GM18858 (cell line): Measurements from ENCODE around the gene CBLC.

ENCODE experiments used
- ATAC-seq: cut with Tn5 transposase; IDR thresholded peaks from one replicate; pipeline ENCODE4 v1.9.1; 2021; ENCODE audit not compliant: unreplicated experiment

Gene CBLC, protein sequence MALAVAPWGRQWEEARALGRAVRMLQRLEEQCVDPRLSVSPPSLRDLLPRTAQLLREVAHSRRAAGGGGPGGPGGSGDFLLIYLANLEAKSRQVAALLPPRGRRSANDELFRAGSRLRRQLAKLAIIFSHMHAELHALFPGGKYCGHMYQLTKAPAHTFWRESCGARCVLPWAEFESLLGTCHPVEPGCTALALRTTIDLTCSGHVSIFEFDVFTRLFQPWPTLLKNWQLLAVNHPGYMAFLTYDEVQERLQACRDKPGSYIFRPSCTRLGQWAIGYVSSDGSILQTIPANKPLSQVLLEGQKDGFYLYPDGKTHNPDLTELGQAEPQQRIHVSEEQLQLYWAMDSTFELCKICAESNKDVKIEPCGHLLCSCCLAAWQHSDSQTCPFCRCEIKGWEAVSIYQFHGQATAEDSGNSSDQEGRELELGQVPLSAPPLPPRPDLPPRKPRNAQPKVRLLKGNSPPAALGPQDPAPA

DNA sequence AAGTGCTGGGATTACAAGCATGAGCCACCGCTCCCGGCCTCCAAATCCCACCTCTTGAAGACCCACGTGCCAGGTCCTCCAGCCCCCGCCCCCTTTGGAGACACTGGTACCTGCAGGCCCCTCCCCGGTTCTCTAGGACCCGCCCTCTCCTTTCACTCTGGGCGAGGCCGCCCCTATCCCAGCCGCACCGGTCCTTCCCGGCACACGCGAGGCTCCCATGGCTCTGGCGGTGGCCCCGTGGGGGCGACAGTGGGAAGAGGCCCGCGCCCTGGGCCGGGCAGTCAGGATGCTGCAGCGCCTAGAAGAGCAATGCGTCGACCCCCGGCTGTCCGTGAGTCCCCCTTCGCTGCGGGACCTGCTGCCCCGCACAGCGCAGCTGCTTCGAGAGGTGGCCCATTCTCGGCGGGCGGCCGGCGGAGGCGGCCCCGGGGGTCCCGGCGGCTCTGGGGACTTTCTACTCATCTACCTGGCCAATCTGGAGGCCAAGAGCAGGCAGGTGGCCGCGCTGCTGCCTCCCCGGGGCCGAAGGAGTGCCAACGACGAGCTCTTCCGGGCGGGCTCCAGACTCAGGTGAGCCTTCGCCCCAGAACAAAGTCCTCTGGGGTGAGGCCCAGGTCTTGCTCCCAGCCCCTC, at the start of gene CBLC:
Gene CBLC (plus strand): TSS at position 176 of the 633 bp plus-strand sequence. CDS start 42 bp downstream, at position 218.
- ATAC-seq = no peak

DNA sequence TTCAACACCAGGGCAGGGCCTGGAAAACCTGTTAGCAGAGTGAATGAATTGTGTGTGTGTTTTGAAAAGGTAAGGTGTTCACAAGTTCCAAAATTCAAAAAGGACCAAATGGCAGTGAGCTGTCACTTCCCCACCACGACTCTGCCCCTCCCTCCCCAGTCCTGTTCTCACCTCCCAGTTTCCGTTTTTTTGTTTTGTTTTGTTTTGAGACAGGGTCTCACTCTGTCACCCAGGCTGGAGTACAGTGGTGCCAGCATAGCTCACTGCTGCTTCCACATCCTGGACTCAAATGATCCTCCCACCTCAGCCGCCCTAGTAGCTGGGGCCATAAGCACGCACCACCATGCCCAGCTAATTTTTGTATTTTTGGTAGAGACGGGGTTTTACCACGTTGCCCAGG, 49.5 kb upstream of the CBLC start:
- no peak for ATAC-seq

DNA sequence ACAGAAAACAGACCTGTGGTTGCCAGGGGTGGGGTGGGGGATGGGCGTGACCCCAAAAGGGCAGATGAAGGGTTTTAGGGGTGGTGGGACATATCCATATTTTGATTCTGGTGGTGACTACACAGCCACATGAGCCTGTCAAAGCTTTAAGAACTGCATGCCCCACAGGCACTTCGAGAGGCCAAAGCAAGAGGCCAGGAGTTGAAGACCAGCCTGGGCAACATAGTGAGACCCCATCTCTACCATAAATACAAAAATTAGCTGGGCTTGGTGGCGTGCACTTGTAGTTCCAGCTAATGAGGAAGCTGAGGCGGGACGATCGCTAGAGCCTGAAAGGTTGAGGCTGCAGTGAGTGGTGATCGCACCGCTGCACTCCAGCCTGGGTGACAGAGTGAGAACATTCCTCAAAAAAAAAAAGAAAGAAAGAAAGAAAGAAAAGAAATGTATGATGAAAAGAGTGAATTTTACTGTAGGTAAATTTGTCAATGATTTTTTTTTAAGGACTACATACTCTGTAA, 48.1 kb upstream of the CBLC start:
- no peak for ATAC-seq

DNA sequence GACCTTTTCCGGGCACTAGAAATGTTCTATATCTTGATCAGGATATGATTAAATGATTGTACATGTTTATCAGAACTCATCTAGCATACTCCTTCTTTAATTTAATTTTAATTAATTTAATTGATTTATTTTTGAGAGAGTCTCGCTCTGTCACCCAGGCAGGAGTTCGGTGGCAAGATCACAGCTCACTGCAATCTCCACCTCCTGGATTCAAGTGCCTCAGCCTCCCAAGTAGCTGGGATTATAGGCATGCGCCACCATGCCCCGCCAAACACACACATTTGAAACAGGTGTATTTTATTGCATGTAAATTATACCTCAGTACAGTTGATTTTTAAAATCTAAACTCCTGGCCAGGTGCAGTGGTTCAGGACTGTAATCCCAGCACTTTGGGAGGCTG, 46.6 kb upstream of the CBLC start:
- no peak for ATAC-seq

DNA sequence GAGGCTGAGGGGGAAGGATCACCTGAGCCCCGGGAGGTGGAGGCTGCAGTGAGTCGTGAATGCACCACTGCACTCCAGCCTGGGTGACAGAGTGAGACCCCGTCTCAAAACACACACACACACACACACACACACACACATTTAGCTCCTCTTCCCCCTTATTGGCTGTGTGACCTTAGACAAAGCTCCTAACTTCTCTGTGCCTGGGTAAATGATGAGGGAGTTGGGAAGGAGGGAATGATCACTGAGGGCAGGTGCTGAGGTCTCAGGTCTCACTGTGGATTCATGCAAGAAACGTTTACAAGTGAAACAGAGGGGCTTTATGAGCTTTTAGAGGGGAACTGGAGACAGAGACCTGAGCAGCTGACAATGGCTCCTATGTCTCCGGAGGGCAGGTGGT, 46.1 kb upstream of the CBLC start:
- ATAC-seq = no peak

DNA sequence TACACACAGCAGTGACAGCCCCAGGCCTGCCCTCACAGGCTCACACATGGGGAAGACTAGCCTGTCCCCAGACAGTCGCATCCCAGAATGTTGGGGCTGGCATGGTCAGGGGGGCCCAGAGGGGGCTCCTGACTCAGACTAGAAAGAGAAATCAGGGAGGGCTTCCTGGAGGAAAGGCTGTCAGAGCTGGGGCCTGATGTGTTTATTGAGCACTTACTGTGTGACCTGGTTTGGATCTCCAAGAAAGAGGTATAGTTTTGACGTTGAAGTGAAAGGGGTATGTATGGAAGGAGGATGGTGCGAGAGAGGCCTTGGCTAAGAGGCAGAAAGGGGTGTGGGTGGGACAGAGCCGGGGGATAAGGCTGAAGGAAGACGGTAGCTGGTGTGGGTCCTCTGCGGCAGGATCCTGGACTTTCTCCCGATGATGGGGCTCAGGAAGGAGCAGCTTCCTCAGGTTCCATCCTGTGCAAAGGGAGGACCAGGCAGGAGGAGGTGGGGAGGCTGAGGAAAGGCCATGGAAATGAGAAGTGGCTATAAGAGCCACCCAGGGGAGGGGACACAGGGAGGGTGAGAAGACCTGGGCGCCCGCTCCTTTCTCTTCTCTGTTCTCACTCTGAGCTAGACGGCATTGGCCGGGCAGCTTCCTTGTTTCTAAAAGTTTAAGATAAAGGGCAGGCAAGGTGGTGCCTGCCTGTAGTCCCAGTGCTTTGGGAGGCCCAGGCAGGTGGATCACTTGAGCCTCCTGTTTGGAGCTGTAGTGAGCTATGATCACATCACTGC, 45.3 kb upstream of the CBLC start:
- no peak for ATAC-seq

DNA sequence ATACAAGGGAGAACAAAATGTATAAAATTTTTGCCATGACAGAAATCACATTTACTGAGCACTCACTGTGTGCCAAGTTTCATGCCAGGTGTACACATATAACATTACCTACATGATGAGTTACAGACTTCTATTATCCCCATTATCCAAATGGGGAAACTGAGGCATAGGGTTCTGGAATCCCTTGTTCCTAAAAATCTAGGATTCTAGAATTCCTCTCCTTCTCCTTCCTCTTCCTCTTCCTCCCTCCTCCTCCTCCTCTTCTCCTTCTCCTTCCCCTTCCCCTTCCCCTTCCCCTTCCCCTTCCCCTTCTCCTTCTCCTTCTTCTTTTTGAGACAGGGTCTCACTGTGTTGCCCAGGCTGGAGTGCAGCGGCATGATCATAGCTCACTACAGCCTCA, 43.3 kb upstream of the CBLC start:
- no peak for ATAC-seq

DNA sequence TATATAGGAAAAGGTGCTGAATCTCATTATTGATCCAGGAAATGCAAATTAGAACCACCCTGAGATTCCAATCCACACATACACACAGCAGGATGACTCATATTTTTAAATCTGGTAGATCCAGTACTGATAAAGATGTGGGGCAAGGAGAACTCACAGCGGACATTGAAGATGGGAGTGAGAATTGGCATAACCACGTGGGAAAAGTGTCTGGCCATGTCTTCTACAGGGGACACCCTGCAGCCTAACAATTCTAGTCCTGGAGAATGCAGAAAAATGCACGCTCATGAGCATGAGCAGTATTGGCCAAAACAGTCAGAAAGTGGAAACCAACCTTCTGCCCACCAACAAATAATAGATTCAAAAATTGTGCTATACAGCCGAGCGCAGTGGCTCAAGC, 42.7 kb upstream of the CBLC start:
- ATAC-seq = no peak

DNA sequence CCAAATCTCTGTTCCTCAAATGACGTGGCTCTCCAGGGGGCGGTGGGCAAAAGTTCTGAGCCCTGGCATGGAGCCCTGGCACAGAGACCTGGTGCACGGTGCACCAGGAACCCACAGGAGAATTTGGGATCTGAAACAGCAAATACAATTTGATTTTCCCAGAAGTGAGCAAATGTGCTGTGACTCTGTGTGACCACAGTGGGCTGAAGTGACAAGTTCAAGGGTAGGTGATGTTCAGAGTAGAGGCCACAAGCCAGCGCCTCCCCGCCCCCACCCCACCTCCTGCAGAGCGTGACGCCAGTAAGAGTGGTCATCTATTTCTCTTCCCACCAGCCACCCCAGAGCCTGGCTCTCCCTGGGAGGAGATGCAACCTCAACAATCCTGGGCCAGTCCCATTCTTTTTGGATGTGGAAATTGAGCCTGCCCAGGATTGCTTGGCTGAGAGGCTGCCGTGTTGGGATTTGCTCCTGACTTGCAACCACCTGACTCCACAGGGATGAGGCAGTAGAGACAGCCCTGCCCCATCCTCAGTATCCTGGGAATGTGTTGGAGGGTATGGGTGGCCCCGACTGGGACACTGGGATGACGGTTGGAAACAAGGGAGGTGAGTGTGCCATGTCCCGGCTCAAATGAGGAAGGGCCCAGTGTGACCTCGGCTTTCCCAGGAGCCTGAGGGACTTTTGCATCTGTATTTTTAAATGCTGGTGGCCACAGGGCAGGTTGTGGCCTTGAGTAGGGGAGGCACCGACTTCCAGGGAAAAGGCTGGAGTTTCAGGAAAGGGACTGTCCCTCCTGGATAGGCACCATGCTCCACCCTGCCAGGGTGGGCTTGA, 40.2 kb upstream of the CBLC start:
- ATAC-seq = no peak

DNA sequence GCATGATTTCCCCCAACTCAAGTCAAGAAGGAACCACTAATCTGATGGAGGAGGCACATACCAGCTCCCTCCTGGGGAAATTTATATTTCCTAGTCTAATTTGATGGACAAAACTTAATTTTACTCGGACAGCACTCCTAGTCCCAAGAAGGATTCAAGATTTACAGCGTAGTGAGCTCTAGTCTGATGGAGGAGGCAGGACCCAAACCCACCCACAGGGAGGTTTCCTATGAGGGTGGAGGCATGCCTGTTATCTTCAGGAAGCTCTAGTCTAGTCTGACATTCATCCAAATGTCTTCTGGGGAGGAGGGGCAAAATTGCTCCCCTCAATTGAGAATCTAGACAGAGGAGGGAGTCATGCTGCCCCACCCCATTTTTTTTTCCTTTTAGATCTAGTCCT, 39.6 kb upstream of the CBLC start:
- ATAC-seq = no peak

DNA sequence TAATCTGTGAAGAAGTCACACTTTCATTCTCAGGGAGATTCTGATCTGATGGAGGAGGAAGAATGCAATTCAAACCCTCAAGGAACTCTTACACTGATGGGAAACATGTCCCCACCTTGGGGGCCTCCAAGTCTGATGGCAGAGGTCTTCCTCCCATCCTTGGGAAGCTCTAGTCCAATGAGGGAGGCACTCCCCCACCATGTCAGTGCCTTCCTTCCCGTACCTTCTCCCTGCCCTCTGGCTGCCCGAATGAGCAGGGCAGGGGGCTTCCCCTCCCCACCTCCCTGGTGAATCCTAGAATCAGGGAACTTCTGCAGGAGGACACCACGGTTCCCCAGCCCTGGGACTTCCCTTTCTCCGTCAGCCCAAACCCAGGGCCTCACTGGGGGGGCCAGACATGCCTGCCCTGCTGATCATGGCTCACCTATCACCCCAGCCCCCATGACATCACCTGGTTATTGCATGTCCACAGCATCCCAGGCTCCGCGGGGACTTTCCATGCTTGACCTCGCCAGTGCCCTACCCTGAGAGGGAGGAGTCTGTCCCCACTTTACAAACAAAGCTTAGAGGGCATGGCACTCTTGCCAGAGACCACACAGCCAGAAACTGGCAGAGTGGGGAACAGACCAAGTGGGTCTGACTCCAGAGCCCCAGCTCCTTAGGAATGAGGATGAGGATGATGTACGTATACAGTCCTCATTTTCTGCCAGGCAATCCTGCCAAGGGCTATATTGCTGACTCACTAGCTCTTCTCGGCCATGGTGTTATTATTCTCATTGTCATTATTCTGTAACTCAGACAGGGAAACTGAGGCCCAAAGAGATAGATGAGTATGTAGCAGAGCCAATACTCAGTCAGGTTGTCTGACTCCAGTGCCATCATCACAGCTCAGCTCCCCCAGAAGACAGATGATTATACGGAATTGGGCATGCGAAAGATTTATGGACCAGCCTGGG, 38.8 kb upstream of the CBLC start:
- ATAC-seq = no peak

DNA sequence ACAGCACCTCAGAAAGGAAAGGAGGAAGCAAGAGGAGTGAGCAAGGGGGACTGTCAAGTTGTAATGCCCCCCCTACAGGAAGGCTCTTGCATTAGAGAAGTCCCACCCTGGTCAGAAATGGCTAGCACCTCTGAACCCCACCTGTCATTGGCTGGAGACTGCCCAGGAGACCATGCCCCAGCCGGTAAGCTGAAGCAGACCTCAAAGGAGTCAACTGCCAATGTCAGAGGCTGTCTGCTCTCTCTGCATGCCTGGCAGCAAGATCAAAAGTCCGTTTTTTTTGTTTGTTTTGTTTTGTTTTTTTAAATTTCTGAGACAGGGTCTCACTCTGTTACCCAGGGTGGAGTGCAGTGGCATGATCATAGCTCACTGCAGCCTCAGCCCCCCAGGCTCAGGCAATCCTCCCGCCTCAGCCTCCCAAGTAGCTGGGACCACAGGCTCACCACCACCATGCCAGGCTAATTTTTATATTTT, 37.3 kb upstream of the CBLC start:
- ATAC-seq = no peak

DNA sequence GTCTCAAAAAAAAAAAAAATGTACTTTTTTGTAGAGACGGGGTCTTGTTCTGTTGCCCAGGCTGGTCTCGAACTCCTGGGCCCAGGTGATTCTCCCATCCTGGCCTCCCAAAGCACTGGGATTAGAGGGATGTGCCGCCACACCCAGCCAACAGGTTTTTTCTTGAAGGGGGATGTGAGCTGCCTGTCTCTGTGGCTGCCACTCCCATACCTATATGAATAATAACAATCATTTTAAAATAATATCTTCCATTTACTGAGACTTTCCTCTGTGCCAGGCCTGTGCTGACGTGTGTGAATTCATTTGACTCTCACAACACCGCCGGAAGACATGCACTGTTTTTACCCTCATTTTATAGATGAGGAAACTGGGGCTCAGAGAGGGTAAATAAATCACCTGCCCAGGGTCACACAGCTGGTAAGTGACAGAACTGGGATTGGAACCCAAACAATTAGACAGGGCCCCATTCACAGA, 36.4 kb upstream of the CBLC start:
- no peak for ATAC-seq

DNA sequence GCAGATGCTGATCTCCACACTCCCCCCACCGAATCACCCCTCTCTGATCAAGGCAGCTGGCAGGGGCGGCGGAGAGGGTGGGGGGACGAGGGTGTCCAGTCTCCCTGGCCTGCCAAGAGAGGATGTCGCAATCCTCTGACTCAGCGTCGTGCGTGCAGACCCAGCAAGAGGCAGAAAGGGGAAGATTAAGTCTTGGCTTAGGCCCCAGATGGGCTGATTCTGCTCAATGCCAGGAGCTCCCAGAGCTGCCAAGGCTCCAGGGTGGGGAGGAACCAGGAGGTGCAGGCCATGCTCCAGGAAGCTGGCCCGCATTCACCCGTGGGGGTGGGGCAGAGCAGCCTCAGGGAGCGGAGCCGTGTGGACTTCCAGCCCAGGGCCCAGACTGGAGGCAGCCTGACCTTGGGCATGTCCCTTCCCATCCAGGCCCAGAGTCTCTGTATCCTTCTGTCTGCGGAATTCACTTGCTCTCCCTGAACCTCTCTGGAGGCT, 35.8 kb upstream of the CBLC start:
- no peak for ATAC-seq

DNA sequence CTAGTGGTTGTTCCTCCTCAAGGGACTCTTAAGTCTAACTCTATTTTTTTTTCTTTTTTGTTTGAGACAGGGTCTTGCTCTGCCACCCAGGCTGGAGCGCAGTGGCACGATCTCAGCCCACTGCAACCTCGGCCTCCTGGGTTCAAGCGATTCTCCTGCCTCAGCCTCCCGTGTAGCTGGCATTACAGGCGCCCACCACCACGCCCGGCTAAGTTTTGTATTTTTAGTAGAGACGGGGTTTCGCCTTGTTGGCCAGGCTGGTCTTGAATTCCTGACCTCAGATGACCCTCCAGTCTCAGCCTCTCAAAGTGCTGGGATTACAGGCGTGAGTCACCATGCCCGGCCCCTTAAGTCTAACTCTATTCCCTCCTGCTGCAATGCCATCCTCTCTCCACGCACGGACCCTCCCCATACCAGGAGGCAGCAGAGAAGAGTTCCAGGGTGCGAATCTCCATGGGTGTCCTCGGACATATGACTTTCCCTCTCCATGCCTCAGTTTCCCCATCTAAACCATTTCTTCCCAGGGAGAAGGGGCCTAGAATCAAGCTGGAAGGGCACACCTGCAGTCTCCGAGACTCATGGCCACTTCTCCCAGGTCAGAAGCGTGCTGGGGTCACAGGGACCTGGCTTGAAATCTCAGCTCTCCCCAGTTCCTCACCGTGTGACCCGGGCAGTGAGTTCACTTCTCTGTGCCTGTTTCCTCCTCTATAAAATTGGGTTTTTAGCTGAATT, 35.2 kb upstream of the CBLC start:
- ATAC-seq = no peak

DNA sequence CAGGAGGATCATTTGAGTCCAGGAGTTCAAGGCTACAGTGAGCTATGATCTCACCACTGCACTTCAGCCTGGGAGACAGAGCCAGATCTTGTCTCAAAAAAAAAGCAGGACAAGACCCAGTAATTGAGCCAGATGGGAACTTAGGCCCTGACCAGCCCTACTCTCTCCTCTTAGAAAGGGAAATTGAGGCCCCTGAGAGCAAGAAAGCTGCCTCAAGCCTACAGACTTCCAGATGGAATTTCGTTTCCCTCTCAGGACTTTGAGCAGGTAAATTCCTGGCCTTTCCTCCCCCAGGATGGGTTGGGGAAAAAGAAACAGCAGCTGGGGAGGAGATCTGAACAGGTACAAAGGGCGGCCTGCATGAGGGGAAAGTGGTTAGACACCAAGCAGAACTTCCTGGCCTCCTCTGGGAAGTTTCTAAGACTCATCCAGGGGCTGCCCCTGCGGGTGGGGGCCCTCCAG, 32.8 kb upstream of the CBLC start:
- ATAC-seq = no peak

DNA sequence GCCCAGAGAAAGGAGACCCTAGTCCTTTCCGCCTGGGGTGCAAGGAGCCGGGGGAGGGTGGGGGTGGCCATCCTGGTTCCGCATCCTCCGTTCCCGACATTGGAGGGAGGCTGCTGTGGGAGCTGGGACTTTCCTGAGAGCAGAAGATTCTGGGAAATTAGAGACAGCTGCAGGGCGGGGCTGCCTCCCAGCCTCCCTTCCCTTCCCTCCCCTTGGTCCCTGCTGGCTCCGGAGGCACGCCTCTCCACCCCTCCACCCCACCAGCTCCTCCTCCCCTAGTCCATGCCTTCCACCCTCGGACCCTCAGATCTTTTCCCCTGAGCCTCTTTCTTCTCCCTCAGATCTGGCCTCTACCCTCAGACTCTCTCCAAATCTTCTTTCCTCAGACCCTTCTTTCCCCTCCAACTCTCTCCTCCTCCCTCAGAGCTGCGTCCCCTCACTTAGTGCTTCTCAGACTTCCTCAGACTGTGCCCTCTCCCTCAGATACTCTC, 32.3 kb upstream of the CBLC start:
- no peak for ATAC-seq
